HG03135 (cell line): ENCODE measurements around the gene SLC28A1.
"Not testable (repeated sequence)": the region's sequence is repeated elsewhere in the genome, so short reads cannot be mapped to it uniquely, and the experiment has no call there.

ENCODE experiments used
- ATAC-seq: cut with Tn5 transposase; IDR thresholded peaks from one replicate; pipeline ENCODE4 v1.9.1; 2021; ENCODE audit warnings: mild to moderate bottlenecking, moderate library complexity; ENCODE audit not compliant: unreplicated experiment

Gene SLC28A1

DNA sequence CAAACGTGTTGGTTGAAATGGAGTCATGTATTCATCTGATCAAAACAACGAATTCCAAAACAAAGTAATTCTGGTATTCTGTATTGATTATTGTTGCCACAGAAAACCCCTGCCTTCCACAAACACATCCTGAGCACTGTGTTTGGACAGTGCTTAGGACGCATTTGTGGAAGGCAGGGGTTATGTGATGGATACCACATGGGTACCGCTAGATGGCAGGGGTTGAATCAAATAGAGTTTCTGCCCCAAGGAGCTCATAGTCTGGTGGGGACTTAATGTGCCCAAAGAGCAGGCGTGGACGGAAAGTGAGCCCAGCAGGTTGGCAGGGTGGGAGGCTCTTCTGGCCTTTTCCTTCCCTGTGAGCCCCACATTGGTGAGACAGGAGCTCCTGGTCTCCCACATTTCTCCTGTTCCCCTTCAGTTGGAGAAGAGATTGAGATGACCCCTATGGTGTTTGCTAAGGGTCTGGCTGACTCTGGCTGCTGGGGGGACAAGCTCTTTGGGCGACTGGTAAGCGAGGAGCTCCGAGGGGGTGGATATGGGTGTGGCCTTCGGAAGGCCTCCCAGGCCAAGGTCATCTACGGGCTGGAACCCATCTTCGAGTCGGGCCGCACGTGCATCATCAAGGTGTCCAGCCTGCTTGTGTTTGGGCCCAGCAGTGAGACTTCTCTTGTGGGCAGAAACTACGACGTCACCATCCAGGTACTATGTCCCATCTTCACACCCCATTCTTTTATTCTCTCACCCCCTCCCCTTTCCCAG, 22.1 kb upstream of the SLC28A1 start:
- ATAC-seq = no peak

DNA sequence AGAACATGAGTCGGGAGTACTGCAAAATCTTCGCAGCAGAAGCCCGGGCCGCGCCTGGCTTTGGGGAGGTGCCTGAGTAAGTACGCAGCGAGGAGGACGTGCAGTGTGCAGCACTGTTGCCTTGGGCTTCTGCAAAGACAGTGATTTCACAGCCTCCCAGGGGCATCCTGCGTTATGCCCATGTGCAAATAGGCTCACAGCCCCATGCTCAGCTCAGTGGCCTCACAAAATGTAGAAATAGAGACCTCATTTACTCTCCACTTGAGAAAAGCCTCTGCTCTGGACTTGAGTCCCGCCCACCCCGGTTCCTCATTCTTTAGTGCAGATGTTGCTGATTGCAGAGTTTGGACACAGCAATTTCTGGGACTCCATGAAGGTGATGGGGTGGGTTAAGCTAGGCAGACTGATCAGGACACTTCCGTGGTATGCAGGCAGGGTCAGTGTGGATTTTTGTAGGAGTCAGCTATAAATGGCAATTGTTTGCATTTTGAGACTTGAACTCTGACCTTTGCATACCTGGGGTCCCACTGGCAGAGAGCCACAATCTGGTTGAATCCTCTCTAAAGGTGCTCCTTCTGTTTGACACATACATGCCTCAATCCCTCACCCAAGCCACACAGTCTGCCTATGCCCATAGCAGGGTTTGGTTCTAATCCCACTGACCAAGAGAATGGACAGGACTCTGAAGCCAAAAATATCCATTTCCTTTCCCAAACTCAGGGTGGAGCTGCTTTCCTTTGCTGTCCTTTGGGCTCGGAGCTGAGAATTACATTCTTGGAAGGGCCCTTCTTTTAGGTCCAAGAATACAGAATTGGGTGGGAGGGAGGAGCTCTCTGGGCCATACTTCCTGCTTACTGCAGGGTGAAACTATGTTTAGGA, 20.7 kb upstream of the SLC28A1 start:
- no peak for ATAC-seq

DNA sequence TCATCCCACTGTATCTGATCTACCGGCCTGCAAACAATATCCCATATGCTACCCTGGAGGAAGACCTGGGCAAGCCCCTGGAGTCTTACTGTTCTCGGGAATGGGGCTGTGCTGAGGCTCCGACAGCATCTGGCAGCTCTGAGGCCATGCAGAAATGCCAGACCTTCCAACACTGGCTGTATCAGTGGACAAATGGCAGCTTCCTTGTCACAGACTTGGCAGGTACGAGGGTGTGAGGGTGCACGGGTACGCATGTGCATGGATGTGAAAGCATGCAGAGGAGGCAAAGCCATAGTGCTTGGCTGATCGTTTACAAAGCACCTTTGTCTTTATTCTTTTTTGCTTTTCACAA, 20.0 kb upstream of the SLC28A1 start:
- no peak for ATAC-seq

DNA sequence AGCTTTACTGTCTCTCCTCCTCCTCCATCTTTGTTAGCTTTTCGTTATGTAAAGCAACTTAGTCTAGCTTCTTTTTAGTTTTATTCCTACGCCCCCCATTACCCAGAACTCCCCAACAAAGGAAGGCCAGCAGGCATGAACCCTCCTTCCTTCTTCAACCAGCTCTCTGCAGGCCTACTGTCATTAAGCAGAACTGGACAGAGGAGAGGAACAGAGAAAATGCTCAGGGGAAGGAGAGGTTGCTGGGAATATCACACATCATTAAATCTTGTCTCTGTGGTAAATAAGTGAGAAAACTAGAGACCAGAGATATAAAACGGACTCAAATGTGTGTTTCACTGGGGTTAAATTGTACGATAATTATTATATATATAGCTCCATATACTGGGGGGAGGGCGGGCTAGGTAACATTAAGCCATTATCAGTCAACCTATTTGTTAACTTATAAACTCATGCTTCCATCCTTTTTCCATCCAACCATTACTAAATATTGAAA, 19.3 kb upstream of the SLC28A1 start:
- ATAC-seq = no peak

DNA sequence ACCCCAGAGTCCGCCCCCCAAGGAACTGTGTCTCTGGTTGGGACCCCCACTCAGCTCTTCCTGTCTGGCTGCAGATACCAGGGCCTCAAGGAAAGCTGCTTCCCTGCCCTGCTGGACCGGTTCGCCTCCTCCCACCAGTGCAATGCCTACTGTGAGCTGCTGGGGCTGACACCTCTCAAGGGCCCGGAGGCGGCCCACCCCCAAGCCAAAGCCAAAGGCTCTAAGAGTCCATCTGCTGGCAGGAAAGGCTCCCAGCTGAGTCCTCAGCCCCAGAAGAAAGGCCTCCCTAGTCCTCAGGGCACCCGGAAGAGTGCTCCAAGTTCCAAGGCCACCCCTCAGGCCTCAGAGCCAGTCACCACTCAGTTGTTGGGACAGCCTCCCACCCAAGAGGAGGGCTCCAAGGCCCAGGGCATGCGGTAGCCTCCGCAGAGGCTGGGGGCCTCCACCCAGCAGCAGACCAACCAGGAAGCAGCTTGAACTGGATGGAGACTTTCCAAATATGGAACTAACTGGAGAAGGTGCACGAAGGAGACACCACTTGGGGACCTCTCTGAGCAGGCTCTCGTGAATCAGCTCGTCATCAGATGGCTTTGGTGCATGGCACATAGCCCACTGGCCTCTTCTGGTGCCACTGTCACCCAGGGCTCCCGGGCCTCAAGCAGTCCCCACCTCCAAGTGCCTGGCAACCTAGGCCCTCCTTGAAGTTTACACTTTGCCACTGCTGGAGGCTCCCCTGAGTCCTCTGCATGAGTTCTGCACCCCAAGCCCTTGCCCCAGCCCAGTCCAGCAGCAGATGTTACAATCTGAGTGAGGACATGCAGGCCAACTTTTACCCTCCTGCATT, 16.2 kb upstream of the SLC28A1 start:
- no peak for ATAC-seq

DNA sequence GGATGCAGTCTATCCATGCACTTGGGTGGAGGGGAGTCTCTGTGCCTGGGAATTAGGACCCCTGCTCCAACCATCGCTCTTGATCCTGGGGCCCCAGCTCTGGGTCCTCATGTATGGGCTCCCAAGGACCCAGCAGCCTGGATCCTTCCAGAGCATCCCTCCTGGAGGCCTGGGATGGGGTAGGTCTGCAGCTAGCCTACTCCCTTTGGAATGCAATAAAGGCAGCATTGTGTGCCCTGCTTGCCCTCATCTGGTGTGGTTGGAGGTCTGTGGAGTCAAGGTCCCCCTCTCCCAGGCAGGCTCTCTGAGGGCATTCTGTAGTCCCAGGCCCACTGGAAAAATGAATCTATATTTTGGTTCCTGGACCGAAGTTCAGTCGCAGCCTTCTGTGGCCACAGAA, 15.0 kb upstream of the SLC28A1 start:
- no peak for ATAC-seq

DNA sequence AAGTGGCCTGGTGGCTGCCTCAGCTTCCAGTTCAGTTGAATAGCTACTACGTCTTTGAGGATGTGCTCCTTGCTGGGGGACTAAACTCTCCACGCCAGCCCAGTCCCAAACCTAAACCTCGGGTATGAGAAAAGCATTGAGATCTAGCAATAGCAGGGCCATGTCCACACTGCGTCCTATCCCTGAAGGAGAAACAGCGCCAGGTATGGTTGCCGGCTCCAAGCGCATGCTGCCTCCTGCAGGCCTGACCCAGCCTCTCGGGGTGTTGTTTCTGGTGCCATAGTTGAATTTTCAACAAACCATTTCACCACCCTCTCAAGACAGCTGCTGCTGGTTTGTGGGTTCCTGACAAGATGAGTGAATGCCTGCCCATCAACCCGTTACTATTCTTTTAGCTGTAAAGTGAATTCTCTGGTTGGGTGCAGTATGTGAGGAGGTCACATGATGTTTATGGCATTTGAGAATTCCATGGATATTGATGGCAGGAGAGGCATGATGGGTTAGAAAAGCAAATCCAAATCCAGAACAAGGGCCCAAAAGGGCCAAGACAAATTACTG, 13.0 kb upstream of the SLC28A1 start:
- no peak for ATAC-seq

DNA sequence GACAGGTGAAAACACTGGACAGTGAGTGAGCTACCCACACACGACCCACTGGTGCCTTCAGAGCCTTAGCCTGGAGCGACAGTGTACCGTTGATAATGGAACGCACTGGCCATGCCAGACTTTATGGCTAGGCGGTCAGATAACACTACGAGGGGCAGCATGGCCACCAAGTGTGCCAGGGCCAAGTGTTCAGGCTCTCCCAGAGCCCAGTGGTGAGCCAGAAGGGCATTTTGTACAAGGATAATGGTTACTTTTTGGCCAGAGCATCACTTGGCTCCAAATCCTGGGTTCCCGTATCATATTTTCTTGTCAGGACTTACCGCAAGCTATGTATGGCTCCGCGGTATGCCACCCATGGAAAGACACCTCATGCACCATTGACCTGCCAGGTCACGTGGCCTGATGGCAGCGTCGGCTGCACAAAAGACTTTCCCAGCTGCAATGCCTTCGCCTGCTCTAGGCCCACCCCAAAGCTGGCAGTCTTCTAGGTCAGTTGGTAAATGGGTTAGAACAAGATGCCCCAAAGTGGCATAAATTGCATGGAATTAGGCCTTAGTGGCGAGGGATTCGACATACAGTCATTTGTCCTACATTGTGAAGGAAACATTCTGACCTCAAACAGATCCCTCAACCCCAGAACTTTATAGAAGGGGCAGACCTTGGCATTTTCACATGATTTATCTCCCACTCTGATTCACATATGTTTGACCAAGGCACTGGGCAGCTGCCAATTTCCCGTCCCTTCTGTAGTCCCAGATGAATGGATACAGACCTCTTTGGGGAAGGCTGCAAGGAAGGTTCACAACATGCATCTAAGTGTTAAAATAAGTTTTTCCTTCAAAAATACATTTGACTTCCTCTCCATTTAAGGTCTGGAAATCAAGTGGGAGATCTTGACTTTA, 12.2 kb upstream of the SLC28A1 start:
- no peak for ATAC-seq

DNA sequence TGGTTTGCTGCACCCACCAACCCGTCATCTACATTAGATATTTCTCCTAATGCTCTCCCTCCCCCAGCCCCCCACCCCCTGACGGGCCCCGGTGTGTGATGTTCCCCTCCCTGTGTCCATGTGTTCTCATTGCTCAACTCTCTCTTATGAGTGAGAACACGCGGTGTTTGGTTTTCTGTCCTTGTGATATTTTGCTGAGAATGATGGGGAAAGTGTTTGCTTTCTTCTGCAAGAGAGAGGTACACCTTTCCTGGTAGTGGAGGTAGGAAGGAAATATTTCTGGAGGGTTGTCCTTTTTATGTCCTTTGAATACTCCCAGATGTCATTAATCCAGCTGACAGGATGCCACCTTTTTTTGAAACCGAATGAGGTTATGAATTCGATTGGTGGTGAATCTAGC, 10.5 kb upstream of the SLC28A1 start:
- ATAC-seq = no peak

DNA sequence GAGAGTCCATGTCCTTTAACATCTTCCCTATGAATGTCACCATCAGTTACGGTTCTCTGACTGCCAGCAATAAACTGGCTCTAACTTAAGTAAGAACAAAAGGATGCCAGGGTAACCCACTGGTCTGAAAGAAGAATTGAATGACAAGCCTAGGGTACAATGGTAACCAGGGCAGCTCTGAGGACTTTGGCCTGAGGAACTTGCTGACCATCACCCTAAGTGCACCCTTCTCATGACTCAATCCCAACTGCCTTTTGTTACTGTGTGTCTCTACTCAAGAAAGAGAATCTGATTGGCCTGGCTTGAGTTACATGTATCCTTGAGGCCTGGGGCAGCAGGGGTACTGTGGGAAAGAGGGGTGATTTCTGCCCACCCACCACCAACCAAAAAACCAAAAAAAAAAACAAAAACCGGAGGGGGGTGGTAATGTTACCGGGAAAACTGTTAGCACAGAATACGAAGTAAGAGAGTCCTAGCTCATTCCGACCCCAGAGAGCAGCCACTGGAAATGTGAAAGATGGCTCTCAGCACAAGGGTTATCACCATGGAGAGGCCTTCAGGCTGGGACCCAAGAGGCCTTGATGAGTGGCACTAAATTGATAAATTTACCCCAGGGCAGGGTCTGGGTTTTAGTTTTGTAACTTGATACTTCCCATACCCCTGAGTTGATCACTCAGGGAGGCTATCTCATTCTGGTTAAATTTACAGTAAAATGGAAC, 9.3 kb upstream of the SLC28A1 start:
- no peak for ATAC-seq

DNA sequence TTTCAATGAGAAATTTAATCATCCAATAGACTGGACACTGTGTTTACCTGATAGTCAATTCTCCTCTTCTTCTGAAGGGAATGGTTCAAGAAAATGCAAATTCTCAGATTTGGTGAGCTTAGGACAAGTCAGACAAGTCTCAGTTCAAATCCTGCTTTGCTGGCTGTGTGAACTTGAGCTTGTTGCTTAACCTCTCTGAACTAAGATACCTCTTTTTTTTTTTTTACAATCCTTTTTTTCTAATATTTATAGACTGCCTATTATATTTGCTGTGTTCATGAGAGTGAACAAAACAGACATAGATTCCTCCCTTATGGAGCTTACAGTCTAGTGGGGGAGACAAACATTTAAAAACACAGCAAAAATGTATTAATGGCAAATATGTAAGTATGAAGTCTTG, 8.2 kb upstream of the SLC28A1 start:
- no peak for ATAC-seq

DNA sequence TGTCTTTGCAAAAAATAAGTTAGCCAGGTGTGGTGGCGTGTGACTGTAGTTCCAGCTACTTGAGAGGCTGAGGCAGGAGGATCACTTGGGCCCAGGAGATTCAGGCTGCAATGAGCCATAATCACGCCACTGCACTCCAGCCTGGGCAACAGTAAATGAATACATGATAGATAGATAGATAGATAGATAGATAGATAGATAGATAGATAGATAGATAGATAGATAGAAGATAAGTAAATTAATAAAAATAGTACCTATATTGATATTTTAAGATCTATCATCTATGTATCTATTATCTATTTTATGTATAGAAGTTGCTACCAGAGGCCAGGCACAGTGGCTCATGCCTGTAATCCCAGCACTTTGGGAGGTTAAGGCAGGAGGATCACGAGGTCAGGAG, 6.8 kb upstream of the SLC28A1 start:
- not testable (repeated sequence) for ATAC-seq

DNA sequence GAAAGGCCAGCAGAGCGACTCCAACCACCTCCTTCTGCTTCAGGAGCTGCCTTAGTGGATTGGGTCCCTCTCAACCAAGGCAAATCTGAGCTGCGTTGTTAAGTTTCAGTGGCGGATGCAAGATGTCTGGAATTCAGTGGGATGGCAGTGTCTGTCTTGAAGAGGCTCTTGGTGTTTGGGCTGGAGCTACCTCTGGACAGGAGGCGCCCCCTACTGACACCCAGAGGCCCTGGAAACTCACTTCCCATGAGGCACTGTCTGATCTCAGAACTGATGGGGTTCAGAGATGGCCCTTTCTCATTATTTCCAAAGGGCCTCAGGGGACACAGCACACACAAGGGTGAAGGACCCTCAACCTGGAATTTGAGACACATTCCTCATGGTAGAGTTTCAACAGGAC, 6.0 kb upstream of the SLC28A1 start:
- ATAC-seq = no peak

DNA sequence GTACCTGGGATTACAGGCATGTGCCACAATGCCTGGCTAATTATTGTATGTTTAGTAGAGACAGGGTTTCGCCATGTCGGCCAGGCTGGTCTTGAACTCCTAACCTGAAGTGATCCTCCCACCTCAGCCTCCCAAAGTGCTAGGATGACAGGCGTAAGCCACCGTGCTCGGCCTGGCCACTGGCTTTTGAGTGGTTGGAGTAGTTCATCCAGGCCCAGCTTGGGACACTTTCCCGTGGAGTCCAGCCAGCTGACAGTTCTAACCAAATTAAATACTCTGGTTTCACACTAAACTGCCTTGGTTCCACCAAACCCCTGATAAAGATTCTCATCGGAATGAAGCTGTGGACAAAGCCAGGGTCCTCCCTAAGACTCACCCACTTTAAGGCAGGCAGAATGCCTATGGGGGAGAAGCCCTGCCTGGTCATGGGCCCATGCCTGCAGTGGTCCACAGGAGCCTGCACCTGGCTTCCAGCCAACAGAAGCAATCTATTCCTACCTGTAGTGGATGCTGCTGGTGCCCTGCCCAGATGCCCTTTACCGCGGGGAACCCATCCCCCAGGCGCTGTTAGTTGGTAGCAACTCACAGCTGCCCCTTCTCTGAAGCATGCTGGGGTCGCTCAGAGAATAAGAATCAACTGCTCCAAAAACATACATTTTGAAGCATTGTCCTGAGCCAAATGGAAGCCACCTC, 5.2 kb upstream of the SLC28A1 start:
- no peak for ATAC-seq

DNA sequence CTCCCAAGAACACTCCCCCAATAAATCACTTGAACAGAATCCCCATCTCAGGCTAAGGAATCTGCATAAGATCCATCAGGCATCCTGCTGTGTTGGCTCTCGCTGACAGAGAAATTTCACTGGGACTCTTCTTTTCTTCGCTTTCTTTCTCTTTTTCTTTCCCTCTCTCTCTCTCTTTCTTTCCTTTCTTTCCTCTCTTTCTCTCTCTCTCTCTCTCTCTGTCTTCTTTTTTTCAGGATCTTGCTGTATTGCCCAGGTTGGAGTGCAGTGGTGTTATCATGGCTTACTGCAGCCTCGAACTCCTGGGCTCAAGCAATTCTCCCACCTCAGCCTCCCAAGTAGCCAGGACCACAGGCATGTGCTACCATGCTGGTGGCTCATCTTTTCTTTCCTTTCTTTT, 4.5 kb upstream of the SLC28A1 start:
- ATAC-seq = no peak

DNA sequence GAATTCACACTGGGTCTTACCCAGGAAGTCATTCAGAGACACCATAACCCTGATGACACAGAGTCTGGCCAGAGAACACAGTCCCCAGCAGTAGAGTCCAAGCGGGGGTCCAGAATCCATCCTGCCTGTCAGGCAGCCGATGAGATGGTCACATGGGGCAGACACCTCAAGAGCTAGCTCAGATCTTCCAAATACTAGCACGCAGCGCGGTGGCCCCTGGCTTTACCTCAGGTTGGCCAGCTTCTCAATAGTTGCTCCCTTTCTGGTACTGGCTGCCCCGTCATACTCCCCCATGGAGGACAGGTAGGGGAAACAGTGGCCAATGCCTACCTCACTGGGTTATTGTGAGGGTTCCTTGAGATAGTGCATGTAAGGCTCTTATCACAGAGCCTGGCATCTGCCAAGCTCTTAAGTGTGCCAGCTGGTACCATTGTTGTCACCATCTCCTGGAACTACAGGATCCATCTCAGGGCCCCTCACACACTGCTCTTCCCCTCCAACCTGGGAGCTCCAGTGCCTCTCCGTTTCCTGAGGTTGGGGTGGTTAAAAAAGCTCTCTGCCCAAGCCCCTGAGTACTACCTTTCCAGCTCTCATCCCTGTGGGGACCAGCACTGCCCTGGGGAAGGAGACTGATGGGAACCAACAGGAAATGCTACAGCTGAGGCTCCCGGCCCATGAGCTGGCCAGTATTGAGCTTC, 3.5 kb upstream of the SLC28A1 start:
- no peak for ATAC-seq

DNA sequence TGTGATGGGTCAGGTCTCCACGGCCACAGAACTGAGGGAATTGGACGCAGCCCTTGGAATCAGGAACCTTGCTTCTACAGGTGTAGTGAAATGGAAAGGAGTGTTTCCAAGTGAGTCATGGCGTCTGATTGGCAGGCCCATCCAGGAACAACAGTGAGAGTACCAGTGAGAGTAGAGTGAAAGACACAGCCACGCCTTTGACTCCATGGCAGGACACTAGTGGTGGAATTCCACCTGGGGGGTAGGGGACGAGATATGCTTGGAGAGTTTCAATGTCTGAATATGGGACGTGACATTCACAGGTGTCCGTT, 3.0 kb upstream of the SLC28A1 start:
- no peak for ATAC-seq

DNA sequence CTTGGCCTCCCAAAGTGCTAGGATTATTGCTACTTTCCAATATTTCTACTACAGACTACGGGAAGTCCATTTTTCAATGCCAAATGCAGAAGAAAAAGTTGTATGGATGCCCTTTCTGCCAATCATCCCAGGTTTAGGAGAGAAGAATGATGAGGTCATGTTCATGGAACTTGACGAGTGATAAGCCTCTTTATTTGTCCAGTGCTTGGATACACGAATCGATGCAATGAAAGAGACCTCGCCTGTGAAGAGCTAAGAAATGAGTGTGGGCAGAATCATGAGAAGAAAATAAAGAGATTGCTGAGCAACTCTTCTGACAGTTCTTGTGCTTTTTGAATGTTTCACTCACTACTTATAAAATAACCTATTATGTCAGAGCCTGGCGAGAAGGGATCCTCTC, 996 bp upstream of the SLC28A1 start:
- ATAC-seq = no peak
